Activated T-cell treated with anti-CD3 and anti-CD28 coated beads for 24 hours (primary cell): ENCODE measurements around the gene JAM3.
"Not testable (repeated sequence)": the region's sequence is repeated elsewhere in the genome, so short reads cannot be mapped to it uniquely, and the experiment has no call there.

Source experiments
- DNase-seq: peaks from one replicate; pipeline ENCODE4 v3.0.0-alpha.2; 2020; ENCODE audit warnings: low read depth

The JAM3 gene

DNA sequence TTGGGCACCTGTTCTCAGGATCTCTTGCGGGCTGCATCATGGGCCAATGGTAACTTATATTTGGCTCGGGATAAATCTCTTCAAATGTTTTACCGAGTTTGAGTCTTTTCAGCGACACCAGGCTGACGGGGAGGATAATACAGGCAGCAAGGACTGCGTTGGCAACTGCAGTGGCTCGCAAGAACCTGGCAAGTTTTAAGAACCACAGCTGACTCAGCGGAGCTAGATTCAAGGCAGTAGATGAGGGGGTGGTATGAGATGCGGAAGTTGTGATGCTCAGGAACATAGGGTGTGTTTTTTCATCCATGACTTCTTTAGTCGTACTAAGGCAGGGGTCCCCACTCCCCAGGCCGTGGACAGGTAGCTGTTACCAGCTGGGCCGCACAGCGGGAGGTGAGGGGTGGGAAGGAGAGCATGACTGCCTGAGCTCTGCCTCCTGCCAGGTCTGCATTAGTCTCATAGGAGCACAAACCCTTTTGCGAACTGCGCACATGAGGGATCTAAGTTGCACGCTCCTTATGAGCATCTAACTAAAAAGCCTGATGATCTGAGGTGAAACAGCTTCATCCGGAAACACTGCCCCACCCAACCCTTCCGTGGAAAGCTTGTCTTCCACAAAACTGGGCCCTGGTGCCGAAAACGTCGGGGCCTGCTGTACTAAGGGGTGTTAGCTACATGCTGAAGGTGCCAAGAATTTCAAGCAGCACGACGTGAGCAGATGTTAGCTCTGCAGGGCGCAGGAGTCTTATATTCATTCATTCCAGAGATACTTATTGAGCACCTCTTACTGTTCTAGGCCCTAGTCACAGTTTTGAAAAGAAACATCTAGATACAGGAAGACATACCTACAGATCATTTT is 6.4 kb upstream of the JAM3 start:
- DNase-seq = no peak

DNA sequence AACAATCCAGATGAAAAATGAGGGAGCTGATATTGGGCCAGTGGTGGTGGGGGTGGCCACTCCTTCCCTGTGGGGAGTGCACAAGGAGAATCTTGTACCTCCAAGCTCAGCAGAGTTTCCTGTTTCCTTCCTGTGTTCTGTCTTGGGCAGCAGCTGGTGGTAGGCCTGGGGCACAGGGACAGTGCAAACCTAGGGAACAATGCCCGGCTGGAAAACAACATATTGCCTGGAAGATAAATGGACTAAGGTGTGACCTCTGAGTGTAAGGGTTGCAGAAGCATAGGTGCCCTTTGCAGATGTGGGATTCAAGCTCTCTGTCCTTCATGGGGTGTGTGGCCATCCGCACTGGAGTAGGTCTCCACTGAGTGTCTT is 5.8 kb upstream of the JAM3 start:
- no peak for DNase-seq

DNA sequence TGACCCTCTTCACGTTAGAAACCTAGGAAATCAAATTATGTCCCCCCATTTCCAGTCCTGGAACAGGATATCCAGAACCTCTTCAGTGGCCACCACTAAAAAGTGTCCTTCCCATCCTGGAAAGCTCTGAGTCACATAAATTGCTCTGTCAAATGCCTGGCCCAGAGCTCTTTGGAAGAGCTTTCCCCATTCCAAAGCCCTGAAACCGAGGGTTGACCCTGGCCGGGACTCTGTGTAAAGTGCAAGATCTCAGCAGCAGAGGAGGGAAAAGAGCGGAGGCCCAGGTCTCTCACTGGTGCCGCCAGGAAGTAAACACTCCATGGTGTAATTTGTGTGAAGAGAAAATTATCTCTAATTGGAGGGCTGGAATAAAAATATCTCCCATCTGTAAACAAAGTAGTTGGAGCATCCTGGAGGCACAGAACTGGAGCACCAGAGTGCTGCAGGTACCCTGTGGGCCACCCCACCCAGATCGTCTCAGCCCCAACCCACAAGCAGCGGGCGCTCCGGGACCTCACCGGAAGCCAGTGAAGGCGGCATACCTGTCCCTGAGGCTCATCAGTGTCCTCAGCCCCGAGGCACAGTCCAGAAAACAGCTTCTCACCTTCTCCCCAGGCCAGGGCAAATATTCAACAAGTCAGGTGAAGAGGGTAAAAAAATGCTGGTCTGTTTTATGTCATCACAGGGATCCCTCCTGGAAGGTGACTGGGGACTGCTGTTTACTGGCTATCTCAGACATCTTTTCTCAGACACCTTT is 4.7 kb upstream of the JAM3 start:
- DNase-seq = no peak

DNA sequence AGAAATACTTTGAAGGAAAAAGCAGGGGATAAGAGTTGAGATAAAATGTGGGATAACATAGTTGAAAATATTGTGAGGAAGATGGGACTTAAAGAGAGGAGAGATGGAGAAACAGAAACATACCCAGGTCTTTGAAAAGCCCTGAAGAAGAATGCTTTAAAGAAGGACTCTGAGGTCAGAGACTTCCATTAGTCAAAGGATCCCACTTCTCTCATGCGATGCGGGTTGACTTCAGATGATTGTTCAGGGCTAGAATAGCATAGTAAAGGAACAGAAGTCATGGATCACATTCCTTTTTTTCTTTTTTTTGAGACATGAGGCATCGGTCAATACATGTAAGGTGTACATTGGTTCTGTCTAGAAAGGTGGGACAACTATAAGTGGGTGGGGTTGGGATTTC is 3.5 kb upstream of the JAM3 start:
- DNase-seq = no peak

DNA sequence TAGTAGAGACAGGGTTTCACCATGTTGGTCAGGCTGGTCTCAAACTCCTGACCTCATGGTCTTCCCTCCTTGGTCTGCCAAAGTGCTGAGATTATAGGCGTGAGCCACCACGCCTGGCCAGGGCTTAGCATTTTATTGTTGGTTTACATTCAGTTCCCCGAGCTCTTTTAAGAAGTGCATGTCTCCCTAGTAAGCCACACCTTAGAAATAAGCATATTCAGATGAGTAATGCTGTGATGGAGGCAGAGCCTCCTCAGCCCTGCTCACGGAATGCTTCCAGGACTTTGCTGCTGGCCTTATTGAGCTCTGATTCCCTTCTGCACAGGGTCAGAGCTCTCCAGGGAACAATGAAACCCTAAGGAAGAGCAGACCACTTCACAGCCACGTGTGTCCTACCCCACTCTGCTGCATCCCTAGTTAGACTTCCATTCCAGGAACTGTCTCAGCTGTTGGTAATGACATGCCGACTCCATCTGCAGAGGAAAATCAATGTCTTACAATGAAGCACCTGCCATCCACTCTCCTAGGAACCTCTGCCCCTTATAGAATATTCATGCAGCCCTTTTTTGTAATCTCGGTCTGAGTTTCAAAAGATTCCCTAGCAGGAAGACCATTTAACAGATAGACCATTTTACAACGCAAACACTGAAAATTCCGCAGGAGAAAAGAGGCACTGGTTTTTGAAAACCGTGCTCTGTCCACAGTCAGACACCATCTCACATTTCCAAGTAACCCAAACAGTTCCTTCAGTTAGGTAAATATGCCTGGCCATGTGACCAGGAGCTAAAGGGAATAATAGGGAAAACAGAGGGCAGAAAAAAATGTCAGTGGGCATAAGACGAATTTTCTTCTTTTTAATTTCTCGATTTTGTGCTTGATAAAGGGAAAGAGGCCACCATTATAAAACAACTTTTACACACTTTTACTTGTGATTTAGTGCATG is 1.7 kb upstream of the JAM3 start:
- no peak for DNase-seq

DNA sequence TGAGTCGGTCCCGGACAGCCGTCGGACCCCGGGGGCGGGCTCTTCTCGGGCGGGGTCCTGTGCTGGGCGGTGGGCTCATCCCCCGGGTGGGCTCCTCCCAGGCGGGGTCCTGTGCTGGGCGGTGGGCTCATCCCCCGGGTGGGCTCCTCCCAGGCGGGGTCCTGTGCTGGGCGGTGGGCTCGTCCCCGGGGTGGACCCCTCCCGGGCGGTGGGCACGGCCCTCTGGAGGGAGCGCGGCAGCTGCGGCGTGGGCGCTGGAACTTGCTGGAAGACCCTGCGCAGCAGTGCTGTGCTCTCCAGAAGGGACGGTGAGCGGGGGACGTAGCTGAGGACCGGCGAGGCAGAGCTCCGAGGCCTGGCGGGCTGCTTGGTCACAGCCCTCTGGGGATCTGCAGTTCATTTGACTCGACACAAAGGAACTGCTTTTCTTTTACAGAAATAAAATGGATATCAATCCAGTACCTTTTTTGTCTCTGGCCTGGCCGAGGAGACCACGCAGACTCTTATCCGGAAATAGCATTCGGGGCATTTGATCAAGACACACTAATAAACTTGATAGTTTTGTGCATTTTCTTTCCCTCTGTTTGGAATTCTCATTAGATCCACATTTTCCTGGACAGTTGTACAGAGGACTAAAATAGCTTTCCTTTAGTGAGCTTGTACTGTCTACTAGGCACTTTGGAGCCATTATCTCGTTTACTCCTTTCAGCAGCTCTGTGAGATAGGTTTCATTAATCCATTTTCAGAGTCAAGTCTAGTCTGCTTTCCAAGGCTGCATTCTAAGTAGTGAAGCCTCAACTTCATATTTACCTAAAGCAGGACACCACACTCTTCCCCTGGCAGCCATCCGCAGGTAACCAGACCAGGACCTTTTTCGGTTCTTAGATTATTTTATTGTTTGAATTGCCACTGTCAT is 812 bp downstream of the JAM3 start:
- no peak for DNase-seq

DNA sequence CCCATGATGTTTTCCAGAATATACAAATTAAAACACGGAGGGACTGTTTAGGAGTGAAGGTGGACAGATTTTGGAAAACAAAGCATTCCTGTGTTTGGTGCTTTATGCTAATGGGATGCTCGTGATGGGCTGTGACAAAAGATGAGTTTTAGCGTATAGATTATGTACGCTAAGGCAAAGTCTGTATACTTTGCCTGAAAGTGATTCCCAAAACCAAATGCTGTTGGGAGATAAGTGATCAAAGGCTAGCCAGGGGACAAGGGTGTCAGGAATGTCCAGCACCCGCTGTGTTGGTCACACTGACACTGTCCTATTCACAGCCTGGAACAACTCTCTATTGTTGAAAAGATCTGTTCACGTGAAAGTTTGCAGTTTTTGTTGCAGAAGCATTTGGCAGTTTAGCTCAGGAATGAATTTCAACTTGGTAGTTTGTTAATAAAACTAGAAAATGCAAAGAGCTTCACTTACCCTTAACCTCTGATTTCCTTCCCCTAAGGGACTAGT is 1.5 kb downstream of the JAM3 start:
- DNase-seq = no peak

DNA sequence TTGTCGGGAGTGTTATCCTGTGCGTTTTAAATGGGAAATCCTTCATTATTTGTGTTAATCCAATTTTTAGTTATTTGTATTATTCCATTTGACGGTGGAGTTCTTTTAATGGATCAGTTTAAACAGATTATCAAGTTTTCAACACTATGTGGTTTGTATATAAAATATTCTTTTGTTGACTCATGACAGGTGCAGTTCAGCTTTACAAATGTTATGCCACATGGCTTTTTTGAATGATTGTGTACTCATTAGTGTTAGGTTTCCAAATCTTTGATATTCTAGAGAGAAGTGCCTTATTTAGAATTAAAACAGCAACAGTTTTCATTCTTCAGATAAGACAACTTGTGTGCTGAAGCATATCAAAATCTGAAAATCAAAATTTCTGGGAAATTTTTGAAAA is 2.4 kb downstream of the JAM3 start:
- no peak for DNase-seq

DNA sequence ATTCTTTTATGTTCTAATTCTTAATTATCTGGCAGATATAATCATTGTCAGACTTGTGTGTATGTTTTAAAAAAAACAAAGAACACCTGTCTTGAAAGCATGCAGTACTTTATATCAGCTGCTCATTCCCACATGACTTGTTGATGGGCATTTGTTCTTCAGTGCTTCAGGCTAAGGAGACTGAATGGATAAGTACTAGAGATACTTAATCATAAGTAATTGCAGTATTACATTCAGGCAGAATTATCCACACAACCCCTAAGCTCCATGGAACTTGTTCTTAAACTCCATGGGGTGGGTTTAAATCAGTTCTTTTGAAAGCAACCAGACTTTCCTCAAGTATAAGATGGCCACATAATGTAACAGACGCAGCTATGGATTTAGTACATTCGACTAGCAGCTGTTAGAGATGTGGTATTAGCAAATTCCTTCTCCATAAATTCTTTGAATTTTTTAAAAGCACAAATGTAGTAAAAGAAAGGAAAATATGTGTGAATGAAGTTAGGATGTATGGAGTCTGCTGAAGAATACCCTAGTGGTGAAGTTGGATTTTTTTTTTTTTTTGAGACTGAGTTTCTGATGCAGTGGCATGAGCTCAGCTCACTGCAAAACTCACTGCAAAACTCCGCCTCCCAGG is 3.0 kb downstream of the JAM3 start:
- no peak for DNase-seq

DNA sequence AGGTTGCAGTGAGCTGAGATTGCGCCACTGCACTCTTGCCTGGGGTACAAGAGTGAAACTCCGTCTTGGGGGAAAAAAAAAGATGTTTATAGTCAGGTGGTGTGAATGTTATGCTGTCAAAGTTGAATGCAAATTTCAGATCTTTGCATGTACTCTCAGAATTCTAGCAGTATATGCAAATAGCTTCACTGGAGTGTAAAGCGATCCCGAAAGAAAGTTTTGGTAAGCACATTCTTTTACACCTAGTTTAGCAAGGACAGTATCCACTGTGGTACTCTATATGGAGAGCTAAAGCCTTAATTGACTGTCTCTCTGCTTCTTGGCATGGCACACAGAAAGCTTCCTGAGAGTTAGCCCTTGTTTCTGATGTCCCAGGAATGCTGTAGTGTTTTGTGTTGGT is 4.0 kb downstream of the JAM3 start:
- no peak for DNase-seq

DNA sequence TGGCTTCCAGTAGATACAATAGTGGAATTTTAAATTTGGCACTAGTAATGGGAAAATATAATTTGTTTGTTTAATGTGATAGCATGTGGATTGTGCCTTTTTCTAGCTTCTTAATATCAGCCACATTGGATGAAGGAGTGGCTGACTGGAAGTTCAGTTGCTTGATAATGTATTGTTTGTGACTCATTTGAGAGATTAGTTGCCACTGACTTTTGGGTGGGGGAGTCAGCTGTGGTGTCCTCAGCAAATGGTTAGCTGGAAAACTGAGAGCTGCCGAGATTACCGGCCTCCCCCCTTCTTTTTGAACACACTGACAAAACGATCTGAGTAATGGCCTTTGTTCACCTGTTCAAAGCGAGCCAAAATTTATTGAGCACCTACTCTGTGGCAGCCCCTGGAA is 5.5 kb downstream of the JAM3 start:
- DNase-seq = no peak

DNA sequence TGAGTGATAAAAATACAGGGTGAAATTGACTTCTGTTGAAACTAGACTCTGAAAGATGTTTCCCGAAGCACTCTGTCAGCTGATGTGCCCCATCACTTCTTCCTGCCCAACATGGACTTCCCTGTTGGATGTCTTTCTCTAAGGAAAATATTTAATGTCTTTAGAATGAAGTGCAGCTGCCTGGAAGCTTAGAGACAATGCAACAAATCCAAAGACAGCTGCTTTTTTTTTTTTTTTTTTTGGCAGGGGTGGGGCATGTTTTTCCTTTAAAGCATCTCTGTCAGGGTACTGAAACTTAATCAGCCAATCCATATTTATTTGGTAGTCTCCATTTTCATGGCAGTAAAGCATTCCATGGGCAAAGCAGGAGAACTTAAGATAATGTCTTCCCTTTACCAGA is 5.9 kb downstream of the JAM3 start:
- DNase-seq = no peak

DNA sequence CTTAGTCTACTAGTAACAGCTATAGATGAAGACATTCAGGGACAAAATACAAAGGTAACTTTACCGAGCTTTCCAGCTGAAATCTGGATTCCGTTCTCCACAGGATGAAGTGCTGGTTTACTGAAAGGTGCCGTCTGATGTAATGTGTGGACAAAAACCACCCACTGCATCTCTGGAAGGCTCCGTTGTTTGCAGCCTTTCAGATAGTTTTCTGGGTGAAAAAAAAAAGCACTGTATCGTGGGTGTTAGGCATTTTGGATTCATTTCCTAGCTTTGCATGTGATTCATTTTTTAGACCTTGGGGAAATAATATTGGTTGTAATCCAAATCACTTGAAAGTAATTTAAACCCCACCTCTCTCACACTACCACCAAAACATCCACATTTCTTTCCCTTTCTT is 10.4 kb downstream of the JAM3 start:
- no peak for DNase-seq

DNA sequence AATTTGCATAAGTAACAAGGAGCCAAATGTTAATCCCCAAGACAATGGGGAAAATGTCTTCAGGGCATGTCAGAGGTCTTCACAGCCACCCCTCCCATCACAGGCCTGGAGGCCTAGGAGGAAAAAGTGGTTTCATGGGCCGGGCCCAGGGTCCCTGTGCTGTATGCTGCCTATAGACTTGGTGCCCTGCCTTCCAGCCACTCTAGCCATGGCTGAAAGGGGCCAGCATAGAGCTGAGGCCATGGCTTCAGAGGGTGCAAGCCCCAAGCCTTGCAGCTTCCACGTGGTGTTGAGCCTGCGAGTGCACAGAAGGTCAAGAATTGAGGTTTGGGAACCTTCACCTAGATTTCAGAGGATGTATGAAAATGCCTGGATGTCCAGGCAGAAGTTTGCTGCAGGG is 12.4 kb downstream of the JAM3 start:
- not testable (repeated sequence) for DNase-seq

DNA sequence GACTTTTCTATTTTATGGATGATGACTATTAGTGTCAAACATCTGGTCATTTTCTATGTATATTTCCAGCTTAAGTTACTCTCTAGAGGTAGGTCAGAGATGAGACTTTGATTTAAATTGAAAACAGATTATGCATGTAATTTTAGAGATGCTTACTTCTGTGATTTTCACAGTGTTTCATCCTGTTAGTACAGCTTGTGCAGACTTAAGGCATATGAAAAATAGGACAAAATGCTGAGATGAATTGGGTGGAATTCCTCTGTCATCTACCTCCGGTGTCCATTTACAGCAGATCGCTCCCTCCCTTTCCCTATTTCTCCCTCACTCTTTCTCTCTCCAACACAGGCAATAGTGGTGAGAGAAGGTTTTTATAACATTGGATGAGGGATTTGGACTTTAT is 14.1 kb downstream of the JAM3 start:
- no peak for DNase-seq

DNA sequence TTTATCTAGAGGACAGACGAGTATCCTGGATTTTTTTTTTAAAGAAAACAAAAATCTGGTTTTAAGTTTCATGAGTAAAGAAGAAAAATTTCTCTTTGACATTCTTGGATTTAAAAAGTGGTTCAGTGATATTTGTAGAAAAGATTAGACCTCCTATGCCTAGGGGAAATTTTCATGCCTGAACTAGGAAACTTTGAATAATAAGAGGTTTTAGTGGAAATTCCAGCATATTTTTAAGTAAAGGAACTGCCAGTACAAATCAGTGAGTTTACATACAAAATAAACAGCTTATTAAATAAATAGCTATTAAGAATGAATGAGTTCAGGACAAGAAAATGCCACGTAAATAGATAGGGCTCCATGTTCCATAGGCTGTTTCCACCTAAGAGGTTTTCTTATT is 17.5 kb downstream of the JAM3 start:
- DNase-seq = no peak

DNA sequence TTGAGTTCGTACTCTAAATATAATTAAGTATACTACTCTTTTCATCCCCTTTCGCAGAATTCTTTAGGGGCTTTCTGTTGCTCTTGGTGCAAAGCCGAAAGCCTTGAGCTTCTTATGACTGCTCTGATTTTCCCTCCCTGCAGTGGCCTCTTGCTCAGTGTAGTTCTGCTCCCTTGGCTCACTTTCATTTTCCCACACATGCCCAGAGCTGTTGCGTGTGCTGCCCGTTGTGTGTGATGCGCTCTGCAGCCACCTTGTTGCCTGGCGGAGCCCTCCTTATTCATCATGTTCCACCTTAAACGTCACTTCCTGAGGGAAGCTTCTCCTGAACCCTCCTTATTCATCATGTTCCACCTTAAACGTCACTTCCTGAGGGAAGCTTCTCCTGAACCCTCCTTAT is 23.1 kb downstream of the JAM3 start:
- not testable (repeated sequence) for DNase-seq

DNA sequence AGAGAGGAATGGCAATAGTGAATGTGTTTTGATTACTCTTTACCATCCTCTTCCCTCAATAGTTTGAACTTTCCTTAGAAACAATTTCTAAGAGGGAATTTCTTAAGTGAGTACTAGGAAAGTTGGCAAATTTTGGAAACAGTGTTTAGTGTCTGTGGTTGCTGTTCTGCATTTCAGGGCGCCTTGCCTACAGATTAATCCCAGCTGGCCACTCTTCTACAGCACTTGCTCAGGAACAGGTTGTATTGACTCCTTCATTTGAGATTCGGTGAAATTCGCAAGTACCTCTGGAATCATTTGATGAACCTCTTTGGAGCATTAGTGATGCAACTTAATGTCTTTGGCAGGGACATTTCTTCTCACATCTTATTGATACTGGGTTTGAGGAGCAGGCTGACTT is 28.3 kb downstream of the JAM3 start:
- DNase-seq = no peak

DNA sequence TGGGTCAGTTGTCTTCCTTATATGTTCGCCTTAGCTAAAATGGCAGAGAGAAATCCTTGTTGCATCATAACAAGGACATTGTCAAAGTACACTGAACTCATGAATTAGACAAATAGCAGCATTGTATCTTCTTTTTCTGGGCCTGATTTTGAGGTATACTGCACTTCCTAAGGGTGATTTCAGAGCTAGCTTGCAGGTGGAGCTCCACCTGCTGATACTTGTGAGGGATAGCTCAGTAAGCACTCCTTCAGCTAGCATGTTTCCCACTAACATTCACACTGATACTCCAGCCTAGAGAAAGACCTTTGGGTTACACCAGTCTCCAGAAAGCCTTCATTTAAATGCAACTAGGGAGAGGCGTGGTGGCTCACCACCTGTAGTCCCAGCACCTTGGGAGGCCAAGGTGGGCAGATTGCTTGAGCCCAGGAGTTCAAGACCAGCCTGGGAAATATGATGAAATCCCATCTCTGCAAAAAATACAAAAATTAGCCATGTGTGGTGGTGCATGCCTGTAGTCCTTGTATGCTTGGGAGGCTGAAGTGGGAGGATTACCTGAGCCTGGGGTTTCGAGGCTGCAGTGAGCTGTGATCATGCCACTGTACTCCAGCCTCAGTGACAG is 29.8 kb downstream of the JAM3 start:
- no peak for DNase-seq

DNA sequence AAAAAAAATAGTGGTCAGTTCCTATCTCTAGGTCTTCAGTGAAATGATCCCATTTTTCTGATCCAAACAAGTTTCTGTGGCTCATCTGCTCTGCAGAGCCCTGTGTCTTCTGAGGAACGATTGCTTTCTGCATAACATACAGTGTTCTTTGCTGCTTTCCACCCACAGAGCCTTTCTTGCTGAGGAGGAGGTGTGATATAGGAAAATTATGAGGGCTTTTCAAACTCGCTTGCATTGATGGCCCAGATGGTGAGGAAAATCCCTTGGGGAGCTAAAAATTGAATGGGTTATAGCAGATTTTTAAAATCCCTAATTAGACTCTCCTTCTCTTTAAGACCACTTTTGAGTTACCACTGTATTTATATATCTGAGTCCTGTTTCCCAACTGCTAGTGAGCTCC is 31.3 kb downstream of the JAM3 start:
- DNase-seq = no peak
